Stimulated activated naive CD8-positive, alpha-beta T cell treated with anti-CD3 and anti-CD28 coated beads, Interleukin-15, amount 100 ng/mL, for 72 hours (primary cell): ENCODE data around the gene TEAD1.
"Not testable (repeated sequence)": the region's sequence is repeated elsewhere in the genome, so short reads cannot be mapped to it uniquely, and the experiment has no call there.

Experiments
- ATAC-seq: fragments of 150-1000 bp; cut with Tn5 transposase; 2 replicates; pipeline ENCODE4 v1.10.0; 2021; ENCODE audit warnings: mild to moderate bottlenecking, moderate library complexity
- DNase-seq, 2 donors: peaks; one replicate each; pipeline ENCODE4 v3.0.0; 2021 to 2022
- H3K27ac Mint-ChIP-seq, 2 donors: one replicate each; pipeline ENCODE4 v1.8.0; 2022; ENCODE audit warnings: mild to moderate bottlenecking in 2 of 2, mixed read lengths in 2 of 2, moderate library complexity in 2 of 2
- H3K27me3 Mint-ChIP-seq: one replicate; pipeline ENCODE4 v1.8.0; 2022; ENCODE audit warnings: mixed read lengths
- H3K4me1 Mint-ChIP-seq: one replicate; pipeline ENCODE4 v1.8.0; 2022; ENCODE audit warnings: mild to moderate bottlenecking, mixed read lengths
- H3K4me3 Mint-ChIP-seq, 2 donors: one replicate each; pipeline ENCODE4 v1.8.0; 2022; ENCODE audit warnings: mild to moderate bottlenecking in 2 of 2, mixed read lengths in 2 of 2, moderate library complexity in 1 of 2
- H3K9me3 Mint-ChIP-seq, 2 donors: one replicate each; pipeline ENCODE4 v1.8.0; 2022; ENCODE audit warnings: mixed read lengths in 2 of 2

The TEAD1 gene

DNA sequence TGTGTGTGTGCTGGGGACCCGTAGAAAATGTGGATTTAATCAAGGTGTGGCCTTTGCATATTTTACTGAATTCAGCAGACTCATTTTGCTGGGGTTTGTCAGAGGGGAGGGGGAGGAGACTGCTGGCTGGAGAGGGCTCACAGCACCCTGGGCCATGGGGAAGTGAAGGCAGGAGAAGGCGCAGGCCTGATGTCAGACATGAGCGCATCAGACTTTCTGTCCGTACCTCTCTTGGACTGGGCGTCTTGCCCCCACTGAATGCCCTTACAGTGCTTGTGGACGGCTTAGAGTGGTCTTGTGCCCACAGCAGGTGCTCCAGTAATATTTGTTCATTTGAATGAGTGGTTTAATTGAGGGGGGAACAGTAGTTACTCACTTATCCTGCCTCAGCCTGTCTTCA lies 75.2 kb downstream of the TEAD1 start:
- no peaks in the 10 kb centered on the region for H3K9me3 Mint-ChIP-seq
- no peak overlapping the region for H3K4me3 Mint-ChIP-seq
- DNase-seq (no peak), ATAC-seq (no peak)
- H3K4me1 Mint-ChIP-seq: no peaks in the 10 kb centered on the region
- H3K27ac Mint-ChIP-seq: no peak overlapping the region
- H3K27me3 Mint-ChIP-seq: peaks cover 25% of the 10 kb centered on the region

DNA sequence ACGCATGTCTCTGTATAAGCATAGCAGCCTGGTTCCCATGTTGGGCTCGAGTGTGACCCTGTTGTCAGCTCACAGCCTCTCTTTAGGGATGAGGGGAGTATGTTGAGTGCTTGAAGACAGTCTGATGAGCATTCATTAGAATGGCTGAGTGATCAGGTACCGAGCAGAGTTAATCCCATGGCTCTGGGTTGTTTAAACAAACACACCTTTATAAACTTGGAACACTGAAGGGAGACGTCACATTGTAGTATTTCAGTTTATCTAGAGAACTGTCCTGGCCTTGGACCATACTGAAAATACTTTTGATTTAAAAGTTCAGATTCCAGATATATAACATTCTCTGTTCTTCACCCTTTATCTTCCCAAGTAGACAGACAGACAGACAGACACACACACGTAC lies 76.0 kb downstream of the TEAD1 start:
- ATAC-seq: no peak
- Mint-ChIP-seq H3K27ac (peak overlapping the region in 1 of 2 donors; percentile 9), H3K4me3 (no peak overlapping the region), H3K9me3 (no peaks in the 10 kb centered on the region), H3K4me1 (no peaks in the 10 kb centered on the region), H3K27me3 (peaks cover 25% of the 10 kb centered on the region)
- no peak for DNase-seq

DNA sequence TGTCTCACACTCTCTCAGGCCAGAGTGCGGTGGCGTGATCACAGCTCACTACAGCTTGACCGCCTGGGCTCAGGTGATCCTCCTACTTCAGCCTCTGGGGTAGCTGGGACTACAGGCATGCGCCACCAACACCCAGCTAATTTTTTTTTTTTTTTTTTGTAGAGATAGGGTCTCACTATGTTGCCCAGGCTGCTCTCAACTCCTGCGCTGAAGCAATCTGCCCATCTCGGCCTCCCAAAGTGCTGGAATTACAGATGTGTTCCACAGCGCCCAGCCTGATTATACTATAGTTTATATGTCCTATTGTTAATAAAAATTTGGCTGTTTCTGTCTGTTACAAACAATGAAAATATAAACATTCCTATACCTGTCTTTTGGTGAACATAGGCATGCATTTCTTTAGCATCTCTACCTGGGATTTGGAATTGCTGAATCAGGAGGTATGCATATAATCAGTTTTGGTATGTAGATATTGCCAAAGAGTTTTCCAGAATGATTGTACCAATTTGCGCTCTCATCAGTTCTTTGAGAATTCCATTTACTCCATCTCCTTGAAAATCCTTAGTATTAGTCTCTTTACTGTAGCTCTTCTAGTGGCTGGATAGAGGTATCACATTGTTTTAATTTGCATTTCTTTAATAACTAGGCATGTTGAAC lies 78.8 kb downstream of the TEAD1 start:
- no peak overlapping the region for H3K27ac Mint-ChIP-seq
- H3K9me3 Mint-ChIP-seq: no peaks in the 10 kb centered on the region
- ATAC-seq: no peak
- no peak for DNase-seq
- no peak overlapping the region for H3K4me3 Mint-ChIP-seq
- peaks cover 22% of the 10 kb centered on the region for H3K27me3 Mint-ChIP-seq
- no peaks in the 10 kb centered on the region for H3K4me1 Mint-ChIP-seq

DNA sequence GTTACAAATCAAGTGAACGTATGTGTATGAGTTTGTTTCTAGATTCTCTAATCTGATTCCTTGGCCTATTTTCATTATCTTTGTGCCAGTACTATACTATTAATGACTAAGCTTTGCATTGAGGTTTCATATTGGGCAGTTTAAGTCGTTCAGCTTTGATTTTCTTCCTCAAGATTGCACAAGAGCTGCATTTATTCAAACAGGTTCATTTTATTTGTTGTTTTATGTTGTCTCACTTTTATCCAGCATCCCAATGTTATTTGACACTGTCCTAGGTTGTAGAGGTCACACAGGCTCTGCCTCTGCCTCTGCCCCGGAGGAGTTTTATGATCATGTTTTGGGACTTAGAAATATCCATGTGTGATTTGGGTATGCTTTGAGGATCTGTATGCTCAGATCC lies 79.8 kb downstream of the TEAD1 start:
- Mint-ChIP-seq H3K9me3 (no peaks in the 10 kb centered on the region), H3K27ac (no peak overlapping the region)
- DNase-seq: no peak

DNA sequence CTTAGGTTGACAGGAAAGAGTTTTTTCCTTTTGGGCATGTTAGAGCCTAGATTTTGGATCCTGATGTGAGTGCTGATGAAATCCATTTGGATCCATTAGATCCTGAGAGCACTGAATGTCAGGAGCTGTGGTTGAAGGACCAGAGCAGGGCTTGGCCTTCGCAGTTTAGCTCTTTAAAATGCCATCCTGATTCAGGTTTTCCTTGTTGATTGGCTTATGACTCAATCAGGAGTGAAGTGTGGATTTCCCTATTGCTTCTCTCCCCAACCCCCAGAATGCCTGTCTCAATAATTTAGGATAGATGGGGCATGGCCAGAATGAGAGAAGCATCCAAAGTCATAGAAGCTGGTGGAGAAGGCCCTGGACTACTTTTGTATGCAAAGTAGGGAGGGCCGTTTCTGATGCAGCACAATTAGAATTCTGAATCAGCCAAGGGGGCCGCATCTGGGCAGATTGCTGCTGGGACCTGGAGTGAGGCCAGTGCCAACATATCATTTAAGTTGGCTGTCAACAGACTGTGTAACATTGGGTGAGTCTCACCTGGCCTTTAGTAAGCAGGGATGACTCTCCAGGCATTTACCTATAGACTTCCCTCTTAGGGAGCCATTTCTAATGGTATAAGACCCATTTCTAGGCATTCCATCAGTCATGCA lies 80.5 kb downstream of the TEAD1 start:
- ATAC-seq (no peak), DNase-seq (no peak)
- H3K9me3 Mint-ChIP-seq: no peaks in the 10 kb centered on the region
- no peaks in the 10 kb centered on the region for H3K4me1 Mint-ChIP-seq
- peaks cover 18% of the 10 kb centered on the region for H3K27me3 Mint-ChIP-seq
- no peak overlapping the region for H3K27ac Mint-ChIP-seq
- no peak overlapping the region for H3K4me3 Mint-ChIP-seq

More for the DNA sequence above, 79.8 kb downstream of the TEAD1 start:
- Mint-ChIP-seq H3K27me3 (peaks cover 14% of the 10 kb centered on the region), H3K4me1 (no peaks in the 10 kb centered on the region), H3K4me3 (no peak overlapping the region)
- ATAC-seq: no peak

DNA sequence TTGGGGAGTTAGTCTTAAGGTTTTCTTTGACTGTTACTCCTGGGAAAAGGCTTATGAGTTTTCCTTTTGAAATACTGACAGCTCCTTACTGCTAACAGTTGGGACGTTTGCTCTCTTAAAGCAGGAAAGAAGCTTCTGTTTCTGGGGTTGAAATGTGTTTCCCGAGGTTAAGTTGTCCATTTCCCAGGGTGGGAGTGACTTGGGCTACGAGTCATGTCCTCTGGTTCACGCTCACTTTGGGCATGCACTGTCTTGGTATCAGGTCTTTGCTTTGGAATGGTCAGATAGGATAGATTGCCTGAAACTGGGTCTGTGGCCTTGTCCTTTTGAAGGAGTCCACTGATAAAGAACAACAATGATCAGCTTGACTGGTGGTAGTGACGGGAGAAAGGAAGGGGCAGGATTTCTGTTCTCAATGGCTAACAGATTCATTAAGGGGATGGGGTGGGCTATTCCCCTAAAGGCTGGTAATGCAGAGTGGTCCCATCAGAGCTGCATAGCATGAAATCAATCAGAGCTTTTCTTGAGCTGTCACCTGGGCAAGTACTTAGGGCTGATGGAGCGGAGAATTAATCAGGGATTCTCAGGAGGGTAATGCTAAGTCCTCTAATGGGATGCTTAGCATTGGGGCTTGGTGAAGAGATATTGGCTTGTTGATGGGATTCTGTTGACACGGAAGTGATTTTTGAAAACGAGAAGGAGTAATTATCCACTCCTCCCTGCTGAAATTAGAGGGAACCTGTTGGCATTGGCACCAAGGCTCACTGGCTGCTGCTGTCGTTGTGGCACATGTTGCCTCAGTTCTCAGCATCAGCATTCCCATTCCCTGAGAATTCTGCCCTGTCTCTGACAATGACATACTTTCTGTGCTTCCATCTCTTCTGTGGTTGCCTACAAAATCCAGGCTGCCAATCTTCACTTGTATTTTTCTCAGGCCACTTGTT lies 81.6 kb downstream of the TEAD1 start:
- ATAC-seq (no peak), DNase-seq (no peak)
- Mint-ChIP-seq H3K27me3 (peaks cover 22% of the 10 kb centered on the region), H3K9me3 (no peaks in the 10 kb centered on the region), H3K4me3 (no peak overlapping the region), H3K27ac (no peak overlapping the region), H3K4me1 (no peaks in the 10 kb centered on the region)

DNA sequence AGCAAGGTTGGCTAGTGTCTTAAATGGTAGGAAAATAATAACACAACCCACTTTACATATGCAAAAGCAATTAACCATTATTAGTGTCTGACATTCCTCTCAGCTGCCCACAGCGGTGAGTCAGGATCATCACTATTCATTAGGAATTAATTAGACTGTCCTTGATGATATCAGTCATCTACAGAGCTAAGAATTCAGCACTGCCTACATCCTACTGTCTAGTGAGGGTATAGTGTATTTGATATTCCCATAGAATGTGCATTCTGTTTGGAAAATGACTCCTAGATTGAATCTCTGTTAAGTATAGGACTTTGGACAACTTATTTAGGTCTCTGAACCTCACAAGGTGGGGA lies 82.2 kb downstream of the TEAD1 start:
- Mint-ChIP-seq H3K27ac (no peak overlapping the region), H3K4me3 (no peak overlapping the region), H3K9me3 (no peaks in the 10 kb centered on the region), H3K27me3 (peaks cover 26% of the 10 kb centered on the region), H3K4me1 (no peaks in the 10 kb centered on the region)
- no peak for DNase-seq
- ATAC-seq: no peak

DNA sequence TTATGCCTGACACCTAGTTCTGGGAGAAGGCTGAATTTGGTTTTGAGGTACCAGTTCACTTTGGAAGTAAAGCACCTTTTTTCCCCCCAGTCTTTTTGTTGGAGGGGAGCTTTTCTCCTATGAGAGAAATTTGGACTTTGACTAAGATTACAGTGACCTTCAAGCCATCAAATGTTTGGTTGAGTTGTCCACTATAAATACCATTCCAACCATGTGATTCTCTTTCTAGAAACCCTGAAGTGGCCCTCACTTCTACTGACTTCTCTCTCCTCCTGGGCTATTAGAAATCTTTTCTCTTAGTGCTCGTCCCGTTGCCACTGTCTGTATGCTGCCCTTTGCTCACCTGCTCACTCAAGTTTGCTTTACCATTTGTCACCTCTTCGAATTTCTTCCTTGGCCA lies 82.6 kb downstream of the TEAD1 start:
- Mint-ChIP-seq H3K4me3 (no peak overlapping the region), H3K9me3 (no peaks in the 10 kb centered on the region), H3K27me3 (peaks cover 30% of the 10 kb centered on the region), H3K27ac (no peak overlapping the region), H3K4me1 (no peaks in the 10 kb centered on the region)
- DNase-seq: no peak
- ATAC-seq: no peak

DNA sequence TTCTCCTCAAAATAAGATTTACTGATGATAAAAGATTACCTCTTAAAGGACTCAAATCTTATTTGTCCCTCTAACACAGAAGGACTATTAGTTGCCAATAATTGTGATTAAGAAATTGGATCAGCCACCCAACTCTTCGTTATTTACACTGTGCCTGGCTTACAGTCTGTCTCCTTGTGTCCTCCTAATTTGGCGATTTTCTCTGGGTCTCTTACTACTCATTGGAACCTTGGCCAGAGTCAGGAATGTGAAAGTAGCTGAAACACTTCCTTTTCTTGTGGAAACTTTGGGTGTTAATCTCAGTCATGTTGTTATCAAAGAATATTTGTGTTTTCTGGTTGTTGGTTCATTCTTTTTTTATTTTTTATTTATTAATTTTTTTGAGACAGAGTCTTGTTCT lies 83.2 kb downstream of the TEAD1 start:
- Mint-ChIP-seq H3K27ac (no peak overlapping the region), H3K4me1 (no peaks in the 10 kb centered on the region), H3K9me3 (no peaks in the 10 kb centered on the region), H3K4me3 (no peak overlapping the region), H3K27me3 (peaks cover 36% of the 10 kb centered on the region)
- DNase-seq (no peak), ATAC-seq (no peak)

DNA sequence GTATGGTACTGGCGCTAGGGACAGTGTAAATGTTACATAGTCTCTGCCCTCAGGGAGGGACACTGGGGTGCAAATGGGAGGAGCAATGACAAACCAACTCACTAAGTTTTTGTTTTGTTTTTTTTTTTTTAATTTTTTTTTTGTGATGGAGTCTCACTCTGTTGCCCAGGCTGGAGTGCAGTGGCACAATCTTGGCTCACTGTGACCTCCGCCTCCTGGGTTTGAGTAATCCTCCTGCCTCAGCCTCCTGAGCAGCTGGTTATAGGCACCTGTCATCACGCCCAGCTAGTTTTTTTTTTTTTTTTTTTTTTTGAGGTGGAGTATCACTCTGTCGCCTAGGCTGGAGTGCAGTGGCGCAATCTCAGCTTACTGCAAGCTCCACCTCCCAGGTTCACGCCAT lies 83.9 kb downstream of the TEAD1 start:
- peaks cover 36% of the 10 kb centered on the region for H3K27me3 Mint-ChIP-seq
- ATAC-seq, H3K27ac Mint-ChIP-seq: not testable (repeated sequence)

DNA sequence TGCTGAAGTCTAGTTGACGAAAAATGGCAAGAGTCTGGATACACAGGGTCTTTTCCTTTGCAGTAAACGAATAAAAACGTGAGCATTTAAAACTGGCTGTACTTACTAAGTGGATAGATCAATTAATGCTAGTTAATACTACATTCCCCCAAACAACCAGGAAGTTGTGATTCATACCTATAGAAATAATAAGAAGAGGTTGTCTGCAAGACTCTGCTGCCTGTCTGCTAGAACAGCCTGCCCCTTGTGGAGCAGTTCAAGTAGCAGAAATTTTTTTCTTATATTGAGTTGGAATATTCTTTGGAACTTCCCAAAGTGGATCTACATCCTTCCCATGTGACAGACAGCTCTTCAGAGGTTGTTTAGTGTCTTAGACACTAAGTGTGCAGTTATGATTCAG lies 86.8 kb downstream of the TEAD1 start:
- Mint-ChIP-seq H3K9me3 (no peaks in the 10 kb centered on the region), H3K27ac (no peak overlapping the region), H3K27me3 (peaks cover 59% of the 10 kb centered on the region), H3K4me1 (no peaks in the 10 kb centered on the region), H3K4me3 (no peak overlapping the region)
- ATAC-seq (no peak), DNase-seq (no peak)

More for the DNA sequence above, 83.9 kb downstream of the TEAD1 start:
- DNase-seq, H3K4me1 Mint-ChIP-seq, H3K4me3 Mint-ChIP-seq, H3K9me3 Mint-ChIP-seq: not testable (repeated sequence)

DNA sequence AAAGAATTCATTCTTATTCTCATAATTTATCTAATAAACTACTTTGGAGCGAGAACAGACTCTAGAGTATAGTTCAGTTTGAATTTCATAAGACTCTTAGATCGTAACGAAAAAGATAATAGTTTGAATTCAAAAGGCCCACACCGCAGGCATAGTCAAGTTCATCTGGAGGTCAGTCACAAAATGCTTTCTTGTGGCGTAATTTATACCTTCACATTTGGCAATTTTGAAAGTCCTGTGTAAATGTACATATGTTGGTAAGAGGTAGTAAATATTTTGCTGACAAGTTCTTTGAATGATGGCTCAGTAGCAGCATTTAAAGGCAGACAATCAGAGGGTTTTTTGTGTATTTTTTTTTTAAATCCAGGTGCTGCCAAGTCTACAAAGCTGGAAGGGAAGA lies 88.1 kb downstream of the TEAD1 start:
- H3K27me3 Mint-ChIP-seq: peaks cover 68% of the 10 kb centered on the region
- H3K27ac Mint-ChIP-seq: no peak overlapping the region
- H3K9me3 Mint-ChIP-seq: no peaks in the 10 kb centered on the region

DNA sequence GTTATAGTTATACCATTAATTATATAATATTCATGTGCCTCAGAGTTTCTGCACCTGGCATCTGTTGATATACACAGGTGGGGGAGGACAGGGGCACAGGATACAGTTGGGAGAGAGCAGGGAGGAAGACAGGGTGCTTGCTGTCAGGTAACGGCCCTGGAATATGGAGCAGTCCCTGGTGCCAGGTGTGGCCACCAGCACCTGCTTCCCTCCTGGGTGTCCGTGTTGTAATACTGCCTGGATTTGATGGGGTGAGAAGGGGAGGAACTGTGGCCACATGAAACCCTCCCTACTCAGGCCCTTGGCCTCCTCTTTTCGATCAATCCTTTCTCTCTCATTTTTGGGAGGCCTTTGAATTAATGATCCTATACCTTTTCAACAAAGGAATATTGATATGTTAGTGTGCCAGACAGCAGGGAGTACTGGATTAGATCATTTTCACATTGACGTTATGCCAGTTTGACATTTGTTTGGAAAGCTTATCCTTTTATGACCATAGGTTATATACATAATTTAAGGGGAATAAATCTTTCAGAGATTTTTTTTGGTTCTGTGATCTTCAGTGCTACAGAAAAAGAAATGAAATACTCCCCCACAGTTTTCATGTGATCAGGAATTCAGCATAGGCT lies 88.6 kb downstream of the TEAD1 start:
- H3K4me3 Mint-ChIP-seq: no peak overlapping the region
- no peak overlapping the region for H3K27ac Mint-ChIP-seq
- DNase-seq (no peak), ATAC-seq (no peak)
- no peaks in the 10 kb centered on the region for H3K4me1 Mint-ChIP-seq
- peaks cover 73% of the 10 kb centered on the region for H3K27me3 Mint-ChIP-seq
- no peaks in the 10 kb centered on the region for H3K9me3 Mint-ChIP-seq

More for the DNA sequence above, 88.1 kb downstream of the TEAD1 start:
- DNase-seq (no peak), ATAC-seq (no peak)
- Mint-ChIP-seq H3K4me1 (no peaks in the 10 kb centered on the region), H3K4me3 (no peak overlapping the region)

DNA sequence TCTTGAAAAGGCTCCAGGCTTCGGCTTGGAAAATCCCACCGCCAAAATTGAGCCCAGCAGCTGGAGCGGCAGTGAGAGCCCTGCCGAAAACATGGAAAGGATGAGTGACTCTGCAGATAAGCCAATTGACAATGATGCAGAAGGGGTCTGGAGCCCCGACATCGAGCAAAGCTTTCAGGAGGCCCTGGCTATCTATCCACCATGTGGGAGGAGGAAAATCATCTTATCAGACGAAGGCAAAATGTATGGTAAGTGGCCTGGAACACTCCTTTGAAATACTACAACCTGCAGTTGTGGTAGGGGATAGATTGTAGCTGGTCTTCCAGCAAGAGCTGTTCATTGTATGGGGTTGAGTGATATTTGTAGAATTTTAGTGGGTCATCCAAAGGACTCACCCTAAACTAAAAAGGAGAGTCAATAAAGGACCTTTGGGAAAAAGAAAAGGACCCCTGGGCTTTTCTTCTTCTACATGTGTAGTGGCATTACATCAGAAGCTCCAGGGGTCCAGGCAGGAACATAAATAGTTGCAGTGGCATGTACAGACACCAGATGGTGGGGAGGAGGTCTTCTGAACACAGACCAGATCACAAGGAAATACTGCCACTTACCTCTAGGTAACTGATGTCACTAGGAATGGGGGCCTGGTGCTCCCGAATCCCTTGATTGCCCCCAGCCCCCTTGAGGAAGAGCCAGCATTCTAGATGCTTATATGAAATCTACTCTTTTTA lies 90.1 kb downstream of the TEAD1 start:
- H3K4me3 Mint-ChIP-seq: no peak overlapping the region
- peak overlapping the region in 1 of 2 donors; percentile 86 for H3K27ac Mint-ChIP-seq
- no peak for DNase-seq
- no peaks in the 10 kb centered on the region for H3K9me3 Mint-ChIP-seq
- H3K4me1 Mint-ChIP-seq: no peaks in the 10 kb centered on the region
- H3K27me3 Mint-ChIP-seq: peaks cover 68% of the 10 kb centered on the region
- ATAC-seq: no peak

DNA sequence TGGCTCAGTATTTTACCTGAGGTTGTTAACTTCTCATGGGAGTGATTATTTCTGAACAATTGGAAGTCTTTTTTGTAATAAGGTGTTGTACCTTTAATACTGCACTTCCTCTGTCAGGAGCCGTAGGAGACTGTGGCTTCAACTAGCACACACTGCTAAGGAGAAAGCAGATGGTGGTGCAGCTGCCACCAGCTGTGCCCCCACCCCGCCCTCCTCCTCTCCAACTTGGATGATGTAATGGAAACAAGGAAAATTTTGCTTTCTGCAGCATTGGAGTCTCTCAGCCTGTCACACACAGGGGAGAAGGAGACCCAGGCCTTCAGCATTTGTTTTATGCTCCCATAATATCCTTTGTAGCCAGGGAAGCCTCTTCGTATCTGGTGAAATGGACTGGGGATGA lies 91.2 kb downstream of the TEAD1 start:
- H3K27ac Mint-ChIP-seq: no peak overlapping the region
- no peak for ATAC-seq
- no peaks in the 10 kb centered on the region for H3K4me1 Mint-ChIP-seq
- H3K4me3 Mint-ChIP-seq: no peak overlapping the region
- peaks cover 58% of the 10 kb centered on the region for H3K27me3 Mint-ChIP-seq
- no peak for DNase-seq
- H3K9me3 Mint-ChIP-seq: no peaks in the 10 kb centered on the region
